H1 (cell line): ENCODE measurements around the gene CFAP54. TPM values are rescaled to one million over a fixed set of nuclear protein-coding genes. Genes with fewer than 3 reads are reported as not detected.

Experiments
- CBX8 ChIP-seq: fragments of 300-800, 300-1000 bp; sonication (generic); IDR thresholded peaks from 2 replicates; pipeline ENCODE4 v1.7.1; 2016; ENCODE audit warnings: low read depth, low read length, borderline replicate concordance
- EGR1 ChIP-seq: IDR thresholded peaks from 2 replicates; pipeline ENCODE4 v1.6.1; 2011; ENCODE audit warnings: low read depth, low read length, borderline replicate concordance
- SAP30 ChIP-seq: fragments of 300-600 bp; sonication (generic); IDR thresholded peaks from 2 replicates; pipeline ENCODE4 v1.7.1; 2012; ENCODE audit warnings: low read length, moderate library complexity, mild to moderate bottlenecking, inconsistent platforms; ENCODE audit not compliant: insufficient read depth, insufficient replicate concordance
- TCF12 ChIP-seq: IDR thresholded peaks from 2 replicates; pipeline ENCODE4 v1.6.1; 2011; ENCODE audit warnings: low read depth, mild to moderate bottlenecking, low read length
- polyA plus RNA-seq, 7 experiments: library from polyadenylated mRNA; depleted of rRNA in 3 of 7; stranded (reverse) in 5 of 7; unstranded in 2 of 7; fragments of >200 nt in 5 of 7; fragments of 200-250 nt in 2 of 7; gene quantifications; 1 replicate in 5 of 7; 2 replicates in 1 of 7; 4 replicates in 1 of 7; pipeline versions ENCODE4 v1.2.1 to v1.2.3, GENCODE V29; 2011 to 2013; ENCODE audit warnings: missing spikeins in 2 of 7, mixed read lengths in 2 of 7
- total RNA-seq: library from RNA; stranded (reverse); fragmentation: NEBNext Ultra II Directional; extraction: Animal tissue kit (Norgen Biotek cat#: 25700); gene quantifications from 2 replicates; pipeline ENCODE4 v1.2.1, GENCODE V29; 2021

The CFAP54 gene
- total and polyA plus RNA-seq, 2 of the 8 experiments (the other 6 are each of a cell fraction or from before 2014, with no cell fraction given), result 0.17 to 0.33 TPM

GRCh38 chr12:96729886-96730285 lies 240.5 kb downstream of the CFAP54 start (continued):
- TF ChIP-seq SAP30 (no peak), CBX8 (no peak), EGR1 (no peak), TCF12 (no peak)
- TF ChIP-seq, all 59 proteins: peak for 0
